ENCODE data around the gene LRP1B.

The LRP1B gene

DNA sequence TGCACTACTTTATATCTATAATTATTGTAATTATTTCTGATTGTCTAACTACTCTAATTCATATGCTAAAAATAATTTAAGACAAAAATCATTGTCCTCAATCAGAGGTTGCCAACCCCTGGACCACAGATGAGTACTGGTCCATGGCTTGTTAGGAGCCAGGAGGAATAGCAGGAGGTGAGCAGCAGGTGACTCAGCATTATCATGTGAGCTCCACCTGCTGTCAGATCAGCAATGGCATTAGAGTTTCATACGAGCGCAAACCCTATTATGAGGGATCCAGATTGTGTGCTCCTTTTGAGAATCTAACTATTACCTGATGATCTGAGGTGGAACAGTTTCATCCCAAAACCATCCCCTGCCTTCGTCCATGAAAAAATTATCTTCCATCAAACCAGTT lies 1434.4 kb downstream of the LRP1B start:
- TF ChIP-seq, protein P1, sequence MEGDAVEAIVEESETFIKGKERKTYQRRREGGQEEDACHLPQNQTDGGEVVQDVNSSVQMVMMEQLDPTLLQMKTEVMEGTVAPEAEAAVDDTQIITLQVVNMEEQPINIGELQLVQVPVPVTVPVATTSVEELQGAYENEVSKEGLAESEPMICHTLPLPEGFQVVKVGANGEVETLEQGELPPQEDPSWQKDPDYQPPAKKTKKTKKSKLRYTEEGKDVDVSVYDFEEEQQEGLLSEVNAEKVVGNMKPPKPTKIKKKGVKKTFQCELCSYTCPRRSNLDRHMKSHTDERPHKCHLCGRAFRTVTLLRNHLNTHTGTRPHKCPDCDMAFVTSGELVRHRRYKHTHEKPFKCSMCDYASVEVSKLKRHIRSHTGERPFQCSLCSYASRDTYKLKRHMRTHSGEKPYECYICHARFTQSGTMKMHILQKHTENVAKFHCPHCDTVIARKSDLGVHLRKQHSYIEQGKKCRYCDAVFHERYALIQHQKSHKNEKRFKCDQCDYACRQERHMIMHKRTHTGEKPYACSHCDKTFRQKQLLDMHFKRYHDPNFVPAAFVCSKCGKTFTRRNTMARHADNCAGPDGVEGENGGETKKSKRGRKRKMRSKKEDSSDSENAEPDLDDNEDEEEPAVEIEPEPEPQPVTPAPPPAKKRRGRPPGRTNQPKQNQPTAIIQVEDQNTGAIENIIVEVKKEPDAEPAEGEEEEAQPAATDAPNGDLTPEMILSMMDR (IDR thresholded peaks at IDR 0.05; ENCODE audit: control insufficient read depth, extremely low read depth, insufficient read depth), result peak; percentile 54
- DNase-seq (ENCODE audit: low read depth), result no peak
- no peak overlapping the region for H3K4me3 ChIP-seq (ENCODE audit: low read depth, low read length)

DNA sequence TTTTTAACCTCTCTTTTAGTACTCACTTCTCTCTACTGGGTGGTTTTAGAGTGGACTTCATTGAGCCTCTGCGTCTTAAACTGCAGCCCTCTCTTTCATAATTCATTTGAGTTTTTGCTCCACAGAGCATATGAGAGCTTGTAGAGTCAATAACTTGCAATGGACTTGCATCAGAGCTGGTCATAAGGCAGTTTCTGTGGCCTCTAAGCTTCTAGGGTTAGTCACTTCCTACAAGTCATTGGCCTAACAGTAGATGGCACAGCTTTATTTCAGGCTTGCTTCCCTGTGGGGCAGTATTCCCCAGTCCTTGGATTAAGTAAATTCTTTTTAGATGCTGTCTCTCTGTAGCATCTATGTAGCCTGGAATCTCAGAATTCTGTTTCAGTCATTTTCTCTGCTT lies 1435.7 kb downstream of the LRP1B start:
- no peak for DNase-seq (ENCODE audit: low read depth)
- no peak overlapping the region for H3K4me3 ChIP-seq (ENCODE audit: low read depth, low read length)
- TF ChIP-seq, protein P1 (IDR thresholded peaks at IDR 0.05; ENCODE audit: control insufficient read depth, extremely low read depth, insufficient read depth), result no peak

DNA sequence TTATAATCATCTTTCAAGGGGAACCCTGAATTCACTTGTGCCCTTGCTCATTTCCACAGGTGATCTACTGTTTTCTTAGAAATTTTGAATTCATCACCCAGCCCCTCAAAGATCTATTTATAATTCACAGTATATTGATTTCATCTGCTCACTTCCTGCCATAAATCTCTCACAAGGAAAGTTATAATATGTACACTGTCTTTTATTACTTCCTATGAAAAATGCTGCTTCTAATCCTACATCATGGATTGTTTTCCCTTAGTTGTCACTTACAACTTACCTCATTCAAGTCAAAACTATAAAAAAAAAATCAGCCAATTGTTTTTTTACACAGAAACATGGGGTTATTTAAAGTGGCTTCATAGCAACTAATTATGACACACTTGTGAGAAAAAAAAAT lies 1443.0 kb downstream of the LRP1B start:
- TF ChIP-seq, protein P1 (IDR thresholded peaks at IDR 0.05; ENCODE audit: control insufficient read depth, extremely low read depth, insufficient read depth), result no peak

DNA sequence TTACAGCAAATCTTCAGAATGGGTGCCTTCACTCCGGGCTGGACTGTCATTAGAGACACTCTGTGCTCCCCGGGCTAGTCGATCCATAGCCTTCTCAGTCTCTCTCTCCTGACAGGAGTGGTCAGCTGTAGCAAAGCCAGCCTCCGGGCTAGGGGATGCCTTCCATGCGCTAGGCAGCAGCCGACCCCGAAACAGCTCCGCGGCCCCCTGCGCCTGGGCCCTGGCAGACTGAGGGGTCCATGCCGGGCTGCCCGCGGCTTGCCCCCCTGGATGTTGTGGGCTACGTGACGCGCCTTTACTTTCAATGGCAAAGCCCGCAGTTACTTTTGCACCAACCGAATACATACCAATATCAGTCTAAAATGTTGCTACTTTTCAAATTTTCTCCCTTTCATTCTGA lies 1447.2 kb downstream of the LRP1B start:
- TF ChIP-seq, protein P1 (IDR thresholded peaks at IDR 0.05; ENCODE audit: control insufficient read depth, extremely low read depth, insufficient read depth), result no peak
- no peak for DNase-seq (ENCODE audit: low read depth)
- H3K4me3 ChIP-seq (ENCODE audit: low read depth, low read length), result no peak overlapping the region

More for the DNA sequence above, 1443.0 kb downstream of the LRP1B start:
- DNase-seq (ENCODE audit: low read depth), result no peak
- no peak overlapping the region for H3K4me3 ChIP-seq (ENCODE audit: low read depth, low read length)

DNA sequence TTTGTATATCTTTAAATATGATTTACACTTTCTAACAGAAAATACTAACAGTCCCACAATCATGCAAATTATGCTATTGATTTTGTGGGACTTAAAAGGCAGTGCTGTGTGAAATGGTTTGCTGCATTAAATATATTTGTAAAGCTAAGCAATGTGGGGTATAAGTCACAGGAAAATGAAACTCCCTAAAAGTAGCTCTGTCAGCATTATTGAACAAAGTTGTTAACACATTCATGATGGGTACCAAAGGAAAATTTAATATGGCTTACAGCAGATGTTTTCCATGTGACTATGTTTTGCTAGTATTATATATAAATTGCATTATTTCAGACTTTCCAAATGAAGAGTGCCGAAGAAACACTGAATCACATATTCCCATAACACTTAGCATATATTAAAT lies 1450.0 kb downstream of the LRP1B start:
- H3K4me3 ChIP-seq (ENCODE audit: low read depth, low read length), result no peak overlapping the region
- DNase-seq (ENCODE audit: low read depth), result no peak
- TF ChIP-seq, protein P1 (IDR thresholded peaks at IDR 0.05; ENCODE audit: control insufficient read depth, extremely low read depth, insufficient read depth), result no peak

DNA sequence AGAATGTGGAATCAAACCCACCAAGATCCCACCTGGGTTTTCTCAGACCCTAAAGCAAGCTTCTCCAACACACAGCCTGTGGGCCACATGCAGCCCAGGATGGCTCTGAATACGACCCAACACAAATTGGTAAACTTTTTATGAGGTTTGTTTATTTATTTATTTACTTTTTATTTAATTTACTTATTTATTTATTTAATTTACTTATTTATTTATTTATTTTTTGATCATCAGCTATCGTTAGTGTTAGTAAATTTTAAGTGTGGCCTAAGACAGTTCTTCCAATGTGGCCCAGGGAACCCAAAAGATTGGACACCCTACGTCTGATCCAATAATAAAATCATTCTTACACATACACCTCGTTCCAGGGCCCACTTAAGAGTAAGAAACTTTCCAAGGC lies 1451.1 kb downstream of the LRP1B start:
- H3K4me3 ChIP-seq (ENCODE audit: low read depth, low read length), result no peak overlapping the region
- TF ChIP-seq, protein P1 (IDR thresholded peaks at IDR 0.05; ENCODE audit: control insufficient read depth, extremely low read depth, insufficient read depth), result no peak
- DNase-seq (ENCODE audit: low read depth), result no peak

DNA sequence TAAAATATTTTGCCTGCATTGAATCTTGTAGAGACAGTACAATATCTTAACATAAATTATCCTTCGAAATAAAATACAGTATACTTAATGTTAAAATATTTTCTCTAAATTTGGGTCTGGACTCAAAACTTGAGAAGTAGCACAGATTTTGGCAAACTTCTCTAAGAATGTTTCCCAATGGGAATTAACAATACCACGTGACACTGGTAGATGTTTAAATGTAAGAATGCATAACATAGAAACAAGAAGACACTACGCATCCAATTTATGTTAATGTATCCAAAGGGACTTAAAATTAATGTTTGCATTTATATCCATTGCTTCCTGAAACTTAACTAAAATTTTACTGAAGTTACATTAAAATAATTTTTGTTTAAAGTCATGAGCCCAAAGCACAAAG lies 1460.9 kb downstream of the LRP1B start:
- no peak for DNase-seq (ENCODE audit: low read depth)
- no peak overlapping the region for H3K4me3 ChIP-seq (ENCODE audit: low read depth, low read length)
- TF ChIP-seq, protein P1 (IDR thresholded peaks at IDR 0.05; ENCODE audit: control insufficient read depth, extremely low read depth, insufficient read depth), result no peak

Measured in LNCaP clone FGC (cell line).